Measurements from ENCODE around the gene GAL. TPM values are rescaled to one million over a fixed set of nuclear protein-coding genes. Genes with fewer than 3 reads are reported as not detected.

The GAL gene
- total and polyA plus RNA-seq, 4 donors = 1.2 to 9.1 (median 5.8) TPM

- Histone ChIP-seq H3K4me3 (ENCODE audit: low read depth, low read length) (no peak overlapping the region), H3K27me3 (ENCODE audit: control insufficient read depth, insufficient read depth, low read length) (no peaks in the 10 kb centered on the region), H3K36me3 (ENCODE audit: control insufficient read depth, insufficient read depth, low read length) (no peaks in the 10 kb centered on the region), H3K4me1 (ENCODE audit: control insufficient read depth, insufficient read depth, low read length) (no peaks in the 10 kb centered on the region), H3K9me3 (ENCODE audit: control insufficient read depth, insufficient read depth, low read length) (peaks cover 2% of the 10 kb centered on the region), H3K27ac (ENCODE audit: low read depth, low read length) (no peak overlapping the region)
- no CpG with 5 or more reads among the region's 4 CpGs for WGBS (ENCODE audit: insufficient coverage)
- no peak for DNase-seq (ENCODE audit: low read depth in 4 of 6, low spot score in 6 of 6)
Measured at GRCh38 chr11:68724293-68724692, 39.9 kb downstream of the GAL start.

- Histone ChIP-seq H3K4me3 (ENCODE audit: low read depth, low read length) (no peak overlapping the region), H3K9me3 (ENCODE audit: control insufficient read depth, insufficient read depth, low read length) (no peaks in the 10 kb centered on the region), H3K27ac (ENCODE audit: low read depth, low read length) (no peak overlapping the region), H3K27me3 (ENCODE audit: control insufficient read depth, insufficient read depth, low read length) (no peaks in the 10 kb centered on the region), H3K4me1 (ENCODE audit: control insufficient read depth, insufficient read depth, low read length) (no peaks in the 10 kb centered on the region), H3K36me3 (ENCODE audit: control insufficient read depth, insufficient read depth, low read length) (no peaks in the 10 kb centered on the region)
- DNase-seq (ENCODE audit: low read depth in 4 of 6, low spot score in 6 of 6) = peak in 2 of 6 donors; percentile 12 to 37
- WGBS (ENCODE audit: insufficient coverage) = 65% methylated on average over 2 of the region's 6 CpGs
Measured at GRCh38 chr11:68727783-68728182, 43.4 kb downstream of the GAL start.

GRCh38 chr11:68734111-68734510 is 49.8 kb downstream of the GAL start:
- H3K4me3 ChIP-seq (ENCODE audit: low read depth, low read length) = no peak overlapping the region
- 60% methylated on average over 1 of the region's 7 CpGs for WGBS (ENCODE audit: insufficient coverage)
- H3K4me1 ChIP-seq (ENCODE audit: control insufficient read depth, insufficient read depth, low read length) = peaks cover 4% of the 10 kb centered on the region
- H3K9me3 ChIP-seq (ENCODE audit: control insufficient read depth, insufficient read depth, low read length) = no peaks in the 10 kb centered on the region
- H3K36me3 ChIP-seq (ENCODE audit: control insufficient read depth, insufficient read depth, low read length) = no peaks in the 10 kb centered on the region
- peak in 1 of 6 donors; percentile 9 for DNase-seq (ENCODE audit: low read depth in 4 of 6, low spot score in 6 of 6)
- no peaks in the 10 kb centered on the region for H3K27me3 ChIP-seq (ENCODE audit: control insufficient read depth, insufficient read depth, low read length)
- no peak overlapping the region for H3K27ac ChIP-seq (ENCODE audit: low read depth, low read length)

GRCh38 chr11:68735125-68735524 is 50.8 kb downstream of the GAL start:
- no peak overlapping the region for H3K27ac ChIP-seq (ENCODE audit: low read depth, low read length)
- H3K4me3 ChIP-seq (ENCODE audit: low read depth, low read length) = no peak overlapping the region
- no peak for DNase-seq (ENCODE audit: low read depth in 4 of 6, low spot score in 6 of 6)
- no peaks in the 10 kb centered on the region for H3K36me3 ChIP-seq (ENCODE audit: control insufficient read depth, insufficient read depth, low read length)
- 79% methylated on average over 5 of the region's 6 CpGs for WGBS (ENCODE audit: insufficient coverage)
- H3K4me1 ChIP-seq (ENCODE audit: control insufficient read depth, insufficient read depth, low read length) = peaks cover 4% of the 10 kb centered on the region
- H3K9me3 ChIP-seq (ENCODE audit: control insufficient read depth, insufficient read depth, low read length) = no peaks in the 10 kb centered on the region
- no peaks in the 10 kb centered on the region for H3K27me3 ChIP-seq (ENCODE audit: control insufficient read depth, insufficient read depth, low read length)

- peak in 1 of 6 donors; percentile 22 for DNase-seq (ENCODE audit: low read depth in 4 of 6, low spot score in 6 of 6)
- Histone ChIP-seq H3K27ac (ENCODE audit: low read depth, low read length) (no peak overlapping the region), H3K4me3 (ENCODE audit: low read depth, low read length) (no peak overlapping the region), H3K36me3 (ENCODE audit: control insufficient read depth, insufficient read depth, low read length) (no peaks in the 10 kb centered on the region), H3K4me1 (ENCODE audit: control insufficient read depth, insufficient read depth, low read length) (peaks cover 4% of the 10 kb centered on the region), H3K9me3 (ENCODE audit: control insufficient read depth, insufficient read depth, low read length) (no peaks in the 10 kb centered on the region), H3K27me3 (ENCODE audit: control insufficient read depth, insufficient read depth, low read length) (no peaks in the 10 kb centered on the region)
- WGBS (ENCODE audit: insufficient coverage) = 92% methylated on average over 4 of the region's 6 CpGs
Measured at GRCh38 chr11:68735646-68736045, 51.3 kb downstream of the GAL start.

Other genes starting within 250 kb of the GAL start
- 100 to 1,000 TPM; 117 to 154 TPM for gene PPP6R3, start 223.8 kb upstream of the GAL start, total RNA-seq
- 10 to 100 TPM; 62.4 to 71.1 TPM for gene PPP6R3, start 223.8 kb upstream of the GAL start, polyA plus RNA-seq (ENCODE audit: insufficient read length in 2 of 2)
- gene TESMIN, start 67.0 kb downstream of the GAL start, total RNA-seq = 1 to 10 TPM; 1.5 to 4.7 TPM
- gene TESMIN, start 67.0 kb downstream of the GAL start, polyA plus RNA-seq (ENCODE audit: insufficient read length in 2 of 2) = 1 to 10 TPM; 6.4 to 8.8 TPM
- gene CPT1A, start 157.4 kb downstream of the GAL start, total RNA-seq = 10 to 100 TPM; 32.5 to 32.7 TPM
- 10 to 100 TPM; 22.9 to 28.0 TPM for gene CPT1A, start 157.4 kb downstream of the GAL start, polyA plus RNA-seq (ENCODE audit: insufficient read length in 2 of 2)
- 10 to 100 TPM; 53.5 to 94.9 TPM for gene MRPL21, start 219.3 kb downstream of the GAL start, total RNA-seq
- gene MRPL21, start 219.3 kb downstream of the GAL start, polyA plus RNA-seq (ENCODE audit: insufficient read length in 2 of 2) = 10 to 100 TPM; 66.7 to 94.1 TPM
- 10 to 100 TPM; 11.4 to 12.7 TPM for gene IGHMBP2, start 219.3 kb downstream of the GAL start, total RNA-seq
- 10 to 100 TPM; 19.4 to 28.1 TPM for gene IGHMBP2, start 219.3 kb downstream of the GAL start, polyA plus RNA-seq (ENCODE audit: insufficient read length in 2 of 2)